GM18951 (cell line): Measurements from ENCODE around the gene PTEN.

Experiments used
- POLR2A ChIP-seq: IDR thresholded peaks from 4 replicates; pipeline ENCODE4 v1.6.1; 2011; ENCODE audit warnings: mild to moderate bottlenecking; ENCODE audit not compliant: insufficient read length, insufficient read depth; ENCODE audit errors: extremely low read depth
- in situ Hi-C: fragments of 300-500 bp; cut with MboI; formaldehyde crosslinking; loops from one replicate; pipeline ENCODE4 v1.12.0; 2022; ENCODE audit warnings: low sequenced_read_pairs, mixed read lengths, inconsistent platforms; ENCODE audit not compliant: unreplicated experiment

Gene PTEN

GRCh38 chr10:88019753-88020152, 156.3 kb downstream of the PTEN start:
- no peak for TF ChIP-seq POLR2A
- in situ Hi-C loops = no loop called here
